AG09319 (cell line): Measurements from ENCODE around the gene SLC22A9.

Experiments
- DNase-seq: peaks from one replicate; pipeline ENCODE4 v3.0.0-alpha.2; 2010; ENCODE audit warnings: low read depth; ENCODE audit errors: extremely low read depth
- TF ChIP-seq, protein P1 (sequence below): IDR thresholded peaks from 2 replicates; pipeline ENCODE4 v1.5.1; 2011; ENCODE audit warnings: low read depth, mild to moderate bottlenecking, inconsistent platforms, low read length, moderate library complexity

Gene SLC22A9

DNA sequence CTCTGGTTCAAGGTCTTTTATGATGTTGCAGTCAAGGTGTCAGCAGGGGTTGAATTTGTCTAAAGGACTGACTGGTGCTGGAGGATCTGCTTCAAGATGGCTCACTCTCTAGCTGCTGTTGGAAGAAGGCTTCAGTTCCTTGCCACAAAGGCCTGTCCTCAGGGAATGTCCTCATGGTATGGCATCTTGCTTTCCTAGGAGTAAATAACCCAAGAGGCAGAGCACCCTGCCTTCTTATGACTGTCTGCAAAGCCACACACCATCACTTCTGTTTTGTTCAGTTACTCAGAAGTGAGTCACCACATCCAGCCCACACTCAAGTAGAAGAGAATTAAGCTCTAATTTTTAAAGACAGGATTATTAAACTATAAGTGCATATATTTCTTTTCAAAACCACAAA is 76.1 kb downstream of the SLC22A9 start:
- DNase-seq, result no peak
- TF ChIP-seq, protein P1, sequence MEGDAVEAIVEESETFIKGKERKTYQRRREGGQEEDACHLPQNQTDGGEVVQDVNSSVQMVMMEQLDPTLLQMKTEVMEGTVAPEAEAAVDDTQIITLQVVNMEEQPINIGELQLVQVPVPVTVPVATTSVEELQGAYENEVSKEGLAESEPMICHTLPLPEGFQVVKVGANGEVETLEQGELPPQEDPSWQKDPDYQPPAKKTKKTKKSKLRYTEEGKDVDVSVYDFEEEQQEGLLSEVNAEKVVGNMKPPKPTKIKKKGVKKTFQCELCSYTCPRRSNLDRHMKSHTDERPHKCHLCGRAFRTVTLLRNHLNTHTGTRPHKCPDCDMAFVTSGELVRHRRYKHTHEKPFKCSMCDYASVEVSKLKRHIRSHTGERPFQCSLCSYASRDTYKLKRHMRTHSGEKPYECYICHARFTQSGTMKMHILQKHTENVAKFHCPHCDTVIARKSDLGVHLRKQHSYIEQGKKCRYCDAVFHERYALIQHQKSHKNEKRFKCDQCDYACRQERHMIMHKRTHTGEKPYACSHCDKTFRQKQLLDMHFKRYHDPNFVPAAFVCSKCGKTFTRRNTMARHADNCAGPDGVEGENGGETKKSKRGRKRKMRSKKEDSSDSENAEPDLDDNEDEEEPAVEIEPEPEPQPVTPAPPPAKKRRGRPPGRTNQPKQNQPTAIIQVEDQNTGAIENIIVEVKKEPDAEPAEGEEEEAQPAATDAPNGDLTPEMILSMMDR, result no peak

DNA sequence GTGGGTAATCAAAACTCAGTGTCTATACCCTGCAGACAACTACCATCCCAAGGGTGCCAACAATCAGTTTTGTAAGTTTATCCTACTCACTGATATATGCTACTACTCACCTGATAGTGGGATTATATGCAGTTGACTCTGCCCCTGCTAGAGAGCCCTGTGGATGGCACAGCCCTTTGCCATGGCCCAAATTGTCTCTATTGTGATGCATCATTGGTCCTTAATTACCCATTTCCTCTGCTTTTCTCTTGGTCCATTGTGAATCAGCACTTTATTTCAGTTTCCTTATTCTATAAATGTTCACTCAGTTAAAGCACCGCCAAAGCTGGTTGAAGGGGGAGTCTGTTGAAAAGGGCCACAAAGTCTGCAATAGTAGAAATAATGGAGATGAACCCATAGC is 79.1 kb downstream of the SLC22A9 start:
- no peak for DNase-seq
- TF ChIP-seq, protein P1, result no peak

DNA sequence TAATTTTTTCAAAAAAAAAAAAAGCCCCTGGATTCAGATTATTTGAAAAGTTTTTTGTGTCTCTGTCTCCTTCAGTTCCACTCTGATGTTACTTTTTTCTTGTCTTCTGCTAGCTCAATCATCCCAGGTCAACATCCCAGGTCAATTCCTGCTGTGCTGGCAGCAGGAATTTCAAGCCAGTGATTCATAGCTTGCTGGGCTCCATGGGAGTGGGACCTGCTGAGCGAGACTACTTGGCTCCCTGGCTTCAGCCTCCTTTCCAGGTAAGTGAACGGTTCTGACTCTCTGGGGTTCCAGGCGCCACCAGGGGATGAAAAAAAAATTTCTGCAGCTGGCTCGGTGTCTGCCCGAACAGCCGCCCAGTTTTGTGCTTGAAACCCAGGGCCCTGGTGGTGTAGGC is 90.0 kb downstream of the SLC22A9 start:
- TF ChIP-seq, protein P1, result no peak
- DNase-seq, result no peak
